ENCODE measurements around the gene IER5. TPM values are rescaled to one million over a fixed set of nuclear protein-coding genes. Genes with fewer than 3 reads are reported as not detected.
"Not testable (repeated sequence)": the region's sequence is repeated elsewhere in the genome, so short reads cannot be mapped to it uniquely, and the experiment has no call there.

Gene IER5
- total RNA-seq, 1 donor from 2014 or later: 18.5 TPM

DNA sequence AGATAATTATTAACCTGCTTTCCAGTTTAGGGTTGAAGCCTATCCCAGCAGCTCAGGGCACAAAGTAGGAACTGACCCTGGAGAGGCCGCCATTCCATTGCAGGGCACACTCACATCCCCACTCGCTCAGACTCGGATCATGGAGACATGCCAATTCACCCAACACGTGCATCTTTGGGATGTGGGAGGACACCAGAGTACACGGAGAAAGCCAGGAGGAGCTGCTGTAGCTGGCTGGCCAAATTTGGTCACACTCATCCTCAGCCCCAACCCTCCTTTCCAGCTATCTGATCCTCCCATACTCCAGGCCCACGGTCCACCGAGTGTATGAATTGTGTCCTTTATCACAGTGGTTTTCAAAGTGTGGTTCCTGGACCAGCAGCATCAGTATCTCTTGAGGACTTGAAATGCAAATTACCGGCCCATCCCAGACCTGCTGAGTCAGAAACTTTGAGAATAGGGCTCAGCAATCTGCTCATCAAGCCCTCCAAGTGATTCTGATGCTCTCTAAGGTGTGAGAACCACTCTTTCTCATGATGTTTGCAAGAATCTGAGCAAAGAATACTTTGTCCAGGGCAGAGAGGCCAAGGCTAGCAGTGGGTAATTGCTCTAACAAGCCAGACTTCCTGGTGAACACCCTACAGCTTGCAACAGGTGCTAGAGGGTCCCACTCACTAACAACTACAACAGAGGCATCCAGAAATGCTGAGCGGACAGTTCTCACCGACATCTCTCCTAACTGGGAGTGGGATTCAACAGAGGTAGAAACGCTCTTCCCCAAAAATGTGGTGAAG lies 26.3 kb downstream of the IER5 start:
- no peak for DNase-seq (ENCODE audit: low read depth in 2 of 2)

DNA sequence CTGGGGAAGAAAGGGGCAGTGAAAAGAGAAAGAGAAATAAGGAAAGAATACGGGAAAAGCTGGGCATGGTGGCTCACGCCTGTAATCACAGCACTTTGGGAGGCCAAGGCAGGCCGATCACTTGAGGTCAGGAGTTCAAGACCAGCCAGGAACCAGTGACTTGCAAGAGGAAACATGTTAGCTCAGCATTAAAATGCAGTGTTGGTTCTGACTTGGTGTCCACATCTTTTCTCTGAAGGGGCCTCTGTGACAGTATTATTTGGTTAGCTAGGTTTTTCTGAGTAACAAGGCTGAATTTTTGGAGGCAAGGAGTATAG lies 26.8 kb downstream of the IER5 start:
- no peak for DNase-seq (ENCODE audit: low read depth in 2 of 2)

DNA sequence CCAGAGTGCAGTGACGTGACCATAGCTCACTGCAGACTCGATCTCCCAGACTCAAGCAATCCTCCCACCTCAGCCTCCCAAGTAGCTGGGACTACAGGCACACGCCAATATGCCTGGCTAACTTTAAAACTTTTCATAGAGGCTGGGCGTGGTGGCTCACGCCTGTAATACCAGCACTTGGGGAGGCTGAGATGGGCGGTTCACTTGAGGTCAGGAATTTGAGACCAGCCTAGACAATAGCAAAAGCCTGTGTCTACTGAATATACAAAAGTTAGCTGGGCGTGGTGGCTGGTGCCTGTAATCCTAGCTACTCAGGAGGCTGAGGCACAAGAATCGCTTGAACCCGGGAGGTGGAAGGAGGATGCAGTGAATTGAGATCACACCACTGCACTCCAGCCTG lies 27.5 kb downstream of the IER5 start:
- not testable (repeated sequence) for DNase-seq (ENCODE audit: low read depth in 2 of 2)

DNA sequence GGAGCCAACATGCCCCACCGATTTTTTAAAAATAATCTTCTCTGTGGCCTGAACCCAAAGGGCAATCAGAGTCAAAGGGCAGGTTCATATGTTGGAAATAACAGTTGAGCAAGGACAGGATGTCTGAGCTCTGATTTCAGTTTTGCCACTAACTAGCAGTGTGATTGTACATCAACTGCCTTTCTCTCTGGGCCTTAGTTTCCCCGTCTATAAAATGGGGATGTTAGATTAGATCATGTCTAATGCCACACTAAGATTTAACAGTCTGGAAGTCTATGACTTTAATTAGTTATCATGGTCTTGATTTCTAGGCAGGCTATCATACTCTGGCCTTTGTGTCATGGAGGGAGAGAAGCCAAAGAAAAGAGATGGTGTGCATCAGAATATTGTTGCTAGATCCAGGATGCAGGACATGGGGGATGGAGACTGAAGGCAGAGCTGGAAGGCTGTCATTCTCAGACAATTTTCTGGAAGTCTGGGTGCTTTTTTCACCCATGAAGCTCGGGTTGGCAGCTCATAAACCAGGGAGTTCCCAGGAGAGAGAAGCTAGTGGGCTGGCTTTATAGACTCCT lies 28.4 kb downstream of the IER5 start:
- no peak for DNase-seq (ENCODE audit: low read depth in 2 of 2)

DNA sequence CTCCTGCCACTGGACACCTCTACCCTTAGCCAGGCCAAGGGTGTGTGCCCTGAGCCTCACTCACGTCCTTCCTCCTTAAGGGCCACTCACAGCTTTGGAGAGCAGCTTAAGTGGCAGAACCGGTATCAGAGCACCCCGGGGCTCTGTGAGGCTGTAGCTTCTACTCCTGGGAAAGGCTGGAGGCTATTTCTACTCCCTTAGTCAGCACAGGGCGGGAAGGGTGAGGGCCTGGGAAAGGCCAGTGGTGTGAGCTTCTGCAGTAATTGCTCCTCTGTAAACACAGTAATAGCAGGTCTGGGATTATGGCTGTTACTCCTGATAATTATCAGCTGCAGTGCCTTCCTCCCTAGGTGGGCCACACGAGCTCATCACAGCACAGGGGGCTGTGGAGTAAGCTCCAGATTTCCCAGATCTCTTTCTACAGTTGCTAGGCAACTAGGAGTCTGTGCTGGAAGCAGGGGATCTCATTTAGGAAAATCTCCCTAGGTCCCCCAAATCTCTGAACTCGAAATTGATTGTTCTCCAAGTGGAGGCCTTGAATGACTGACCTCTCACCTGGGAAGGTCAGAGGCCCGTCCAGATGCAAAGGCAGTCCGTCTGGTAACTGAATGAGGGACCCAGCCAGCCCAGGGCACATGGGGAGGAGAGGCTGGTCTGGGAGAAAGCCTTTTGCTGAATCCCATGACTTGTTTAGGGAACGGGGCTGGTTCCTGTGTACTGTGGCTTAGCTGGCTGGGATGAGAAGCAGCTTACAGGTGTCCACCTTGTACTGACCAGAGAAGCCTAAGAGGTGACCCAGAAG lies 29.3 kb downstream of the IER5 start:
- DNase-seq (ENCODE audit: low read depth in 2 of 2): no peak

DNA sequence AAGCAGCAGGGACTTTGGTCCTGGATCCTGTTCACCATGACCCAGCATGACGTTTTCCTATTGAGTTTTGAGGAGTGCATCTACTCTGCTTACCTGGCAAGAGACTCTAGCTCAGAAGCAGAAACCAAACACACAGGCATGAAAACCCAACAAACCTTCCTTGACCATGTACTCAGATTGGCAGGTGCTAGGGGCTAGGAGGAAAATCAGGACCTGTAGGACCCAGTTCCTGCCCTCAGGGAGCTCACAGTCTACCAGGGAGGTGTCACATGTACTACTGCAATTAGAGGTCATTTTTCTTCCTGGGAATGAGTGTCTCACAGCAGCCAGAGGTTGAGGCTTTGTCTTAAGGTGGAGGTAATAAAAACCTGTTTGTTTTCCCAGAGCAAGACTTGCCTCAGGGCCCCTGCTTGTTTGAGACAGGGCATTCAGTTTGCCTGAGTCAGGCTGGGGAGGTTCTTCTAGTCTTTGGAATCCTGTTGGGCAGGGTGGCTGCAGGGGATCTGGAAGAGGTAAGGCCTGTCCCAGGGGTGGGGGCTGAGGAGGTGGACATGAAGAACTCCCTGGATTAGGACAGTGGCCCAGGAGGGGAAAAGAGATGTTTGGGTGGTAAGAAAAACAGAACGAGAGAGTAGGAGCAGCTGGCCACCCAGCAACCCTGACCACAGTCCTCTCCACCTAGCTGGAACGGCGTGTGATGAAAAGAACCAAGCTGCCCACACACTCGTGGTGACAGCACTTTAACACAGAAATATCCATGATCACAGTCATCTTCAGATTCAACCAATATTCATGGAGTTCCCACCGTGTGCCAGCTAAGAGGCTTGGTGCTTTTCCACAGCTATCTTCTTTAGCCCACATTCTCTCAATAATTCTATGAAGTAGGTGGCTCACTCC lies 30.8 kb downstream of the IER5 start:
- DNase-seq (ENCODE audit: low read depth in 2 of 2): no peak

DNA sequence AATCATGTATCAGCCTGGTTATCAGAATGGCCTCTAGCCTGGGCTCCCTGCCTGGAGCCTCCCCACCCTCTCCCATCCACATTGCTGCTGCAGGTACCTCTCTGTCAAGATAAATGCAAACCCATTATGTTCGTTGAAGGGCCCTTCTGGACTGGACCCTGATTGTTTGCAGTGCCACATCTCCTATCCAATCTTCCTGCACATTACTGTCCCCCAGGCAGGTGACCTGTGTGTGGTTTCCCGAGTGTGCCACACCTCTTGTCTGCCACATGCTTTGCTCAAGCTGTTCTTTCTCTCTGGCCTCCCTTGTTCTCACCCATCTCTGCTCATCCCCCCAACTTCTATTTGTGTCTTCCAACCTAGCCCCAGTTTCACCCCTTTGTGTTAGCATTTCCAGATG lies 32.4 kb downstream of the IER5 start:
- DNase-seq (ENCODE audit: low read depth in 2 of 2): no peak

DNA sequence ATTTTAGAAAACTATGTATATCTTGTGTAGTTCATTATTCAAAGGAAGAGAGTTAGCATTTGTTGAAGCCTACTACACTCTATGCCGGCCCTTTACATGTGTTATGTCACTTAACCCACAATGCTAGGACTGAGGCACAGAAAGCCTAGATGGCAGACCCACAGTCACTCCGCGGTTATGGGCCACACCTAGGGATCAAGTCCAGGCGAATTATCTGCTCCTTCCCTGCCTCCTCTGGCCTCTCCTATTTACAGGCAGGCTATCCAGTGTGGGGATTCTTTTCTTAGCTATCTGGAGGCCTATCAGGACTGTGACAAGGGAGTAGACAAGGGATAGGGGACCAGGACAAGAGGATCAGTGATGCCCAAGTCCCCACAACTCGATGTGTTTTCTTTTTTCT lies 33.0 kb downstream of the IER5 start:
- no peak for DNase-seq (ENCODE audit: low read depth in 2 of 2)

DNA sequence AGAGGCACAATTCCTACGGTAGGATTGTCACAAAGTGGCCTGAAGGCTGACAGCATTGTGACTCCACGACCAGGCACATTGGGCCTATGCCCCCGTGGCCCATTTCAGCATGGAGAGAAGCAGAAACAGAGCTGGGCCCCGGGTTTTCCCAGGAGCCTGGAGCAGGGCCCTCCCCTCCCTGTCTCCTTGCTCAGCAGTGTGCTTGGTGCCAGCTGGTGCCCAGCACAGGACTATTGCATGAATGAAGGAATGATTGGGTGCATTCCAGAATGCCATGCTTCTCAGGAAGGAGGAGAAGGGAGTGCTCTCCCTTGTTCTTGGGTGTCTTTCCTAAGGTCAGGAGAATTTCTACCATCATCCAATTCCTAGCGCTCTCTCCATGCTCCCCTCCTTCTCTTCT lies 33.7 kb downstream of the IER5 start:
- DNase-seq (ENCODE audit: low read depth in 2 of 2): no peak

DNA sequence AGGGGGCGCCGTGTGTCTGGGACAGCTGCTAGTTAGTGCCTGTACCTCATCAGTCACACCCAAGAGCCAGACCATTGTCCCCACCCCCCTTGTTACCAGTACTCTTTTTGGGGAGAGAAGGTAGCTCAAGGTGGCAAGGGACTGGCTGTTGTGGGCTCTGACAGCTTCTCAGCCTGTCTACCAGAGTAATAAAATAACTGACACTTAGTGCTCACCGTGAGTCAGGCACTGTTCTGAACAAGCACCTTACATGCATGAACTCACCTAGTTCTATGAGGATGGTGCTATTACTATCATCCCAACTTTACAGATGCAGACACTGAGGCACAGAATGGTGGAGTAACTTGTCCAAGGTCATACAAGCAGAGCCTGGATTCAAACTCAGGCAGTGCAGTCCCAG lies 34.7 kb downstream of the IER5 start:
- DNase-seq (ENCODE audit: low read depth in 2 of 2): no peak

DNA sequence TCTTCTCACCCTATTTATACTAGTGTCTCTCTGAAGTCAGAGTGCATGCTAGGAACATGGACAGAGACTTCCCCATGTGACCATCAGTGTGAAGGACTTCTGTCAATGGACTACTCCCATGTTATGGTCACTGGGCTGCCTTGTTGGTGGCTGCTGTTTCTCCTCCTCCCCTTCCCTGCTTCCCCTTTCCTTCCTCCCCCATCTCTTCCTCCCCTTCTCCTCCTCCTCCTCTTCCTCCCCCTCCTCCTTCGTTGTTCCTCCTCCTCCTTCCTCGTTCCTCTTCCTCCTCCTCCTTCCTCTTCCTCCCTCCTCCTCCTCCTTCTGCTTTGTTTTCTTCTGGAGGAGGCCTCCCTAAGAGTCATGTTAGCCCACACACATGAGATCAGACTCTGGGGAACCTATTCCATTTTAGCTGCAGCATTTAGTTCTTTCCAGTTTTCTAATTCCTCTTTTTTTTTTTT lies 35.8 kb downstream of the IER5 start:
- no peak for DNase-seq (ENCODE audit: low read depth in 2 of 2)

DNA sequence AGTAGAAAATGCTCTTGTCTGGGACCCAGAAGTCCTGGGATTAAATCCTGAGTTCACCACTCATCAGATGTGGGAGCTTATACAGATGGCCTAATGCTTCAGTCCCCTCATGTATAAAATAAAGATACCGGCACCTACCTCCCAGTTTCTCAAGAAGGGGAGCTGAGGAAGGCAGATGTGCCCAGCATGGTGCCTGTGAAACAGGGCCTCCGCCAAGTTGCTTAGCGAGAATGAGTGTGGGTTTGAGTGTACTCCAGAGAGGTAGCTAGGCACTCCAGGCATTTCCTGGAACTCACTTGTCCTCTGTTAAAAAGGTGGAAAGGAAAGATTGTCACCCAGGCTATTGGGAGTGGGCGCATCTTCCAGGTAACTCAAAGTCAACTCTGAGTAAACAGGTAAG lies 37.8 kb downstream of the IER5 start:
- DNase-seq (ENCODE audit: low read depth in 2 of 2): no peak

DNA sequence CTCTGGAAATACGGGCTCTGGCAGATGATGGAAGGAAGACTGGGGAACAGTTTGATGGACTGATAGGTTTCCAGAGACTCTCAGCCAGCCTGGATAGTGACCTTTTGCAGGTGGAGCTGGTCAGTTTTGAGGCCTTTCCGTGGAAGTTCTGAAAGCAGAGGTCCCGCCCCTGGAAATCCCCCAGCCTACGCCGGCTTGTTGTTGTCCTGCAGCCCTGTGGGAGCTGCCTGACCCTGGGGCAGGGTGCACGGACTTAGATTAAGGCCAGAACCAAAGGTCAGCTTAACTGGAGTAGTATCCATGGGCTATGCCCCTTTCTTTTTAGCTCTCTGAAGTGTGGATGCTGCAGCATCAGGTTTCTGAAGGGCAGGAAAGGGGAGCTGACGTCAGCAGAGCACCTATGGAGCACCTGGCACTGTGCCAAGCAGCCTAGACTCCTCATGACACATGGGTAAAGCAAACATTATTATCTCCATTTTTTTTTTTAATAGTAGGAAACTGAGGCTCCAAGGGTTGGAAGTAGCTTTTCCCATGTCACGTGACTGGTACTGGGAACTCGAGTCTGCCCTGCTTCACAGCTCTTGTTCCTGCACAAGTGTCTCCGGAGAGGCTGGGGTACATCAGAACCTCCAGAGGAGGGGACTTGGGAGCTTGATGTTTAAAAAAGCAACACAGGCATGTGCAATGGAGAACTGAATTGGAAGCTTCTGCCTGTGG lies 38.5 kb downstream of the IER5 start:
- DNase-seq (ENCODE audit: low read depth in 2 of 2): peak; percentile 57 to 64

DNA sequence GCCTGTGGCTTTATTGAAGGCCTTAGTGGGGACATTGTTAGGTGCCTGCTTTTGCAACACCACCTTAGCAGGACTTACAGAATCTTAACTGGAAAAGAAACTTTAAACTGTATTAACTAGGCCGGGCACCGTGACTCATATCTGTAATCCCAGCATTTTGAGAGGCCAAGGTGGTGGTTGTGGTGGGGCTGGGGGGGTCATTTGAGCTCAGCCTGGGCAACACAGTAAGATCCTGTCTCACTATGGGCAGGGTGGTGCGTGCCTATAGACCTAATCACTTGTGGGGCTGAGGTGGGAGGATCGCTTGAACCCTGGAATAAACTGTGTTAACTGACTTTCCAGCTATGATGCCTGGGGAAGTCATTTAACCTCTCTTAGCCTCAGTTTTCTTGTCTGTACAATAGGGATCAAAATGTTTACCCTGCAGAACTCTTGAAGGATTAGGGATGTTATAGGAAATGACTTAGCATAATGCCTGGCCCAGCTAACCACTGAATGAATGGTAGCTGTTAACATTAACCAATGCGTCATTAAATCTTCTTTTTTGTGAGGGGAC lies 39.5 kb downstream of the IER5 start:
- DNase-seq (ENCODE audit: low read depth in 2 of 2): no peak

DNA sequence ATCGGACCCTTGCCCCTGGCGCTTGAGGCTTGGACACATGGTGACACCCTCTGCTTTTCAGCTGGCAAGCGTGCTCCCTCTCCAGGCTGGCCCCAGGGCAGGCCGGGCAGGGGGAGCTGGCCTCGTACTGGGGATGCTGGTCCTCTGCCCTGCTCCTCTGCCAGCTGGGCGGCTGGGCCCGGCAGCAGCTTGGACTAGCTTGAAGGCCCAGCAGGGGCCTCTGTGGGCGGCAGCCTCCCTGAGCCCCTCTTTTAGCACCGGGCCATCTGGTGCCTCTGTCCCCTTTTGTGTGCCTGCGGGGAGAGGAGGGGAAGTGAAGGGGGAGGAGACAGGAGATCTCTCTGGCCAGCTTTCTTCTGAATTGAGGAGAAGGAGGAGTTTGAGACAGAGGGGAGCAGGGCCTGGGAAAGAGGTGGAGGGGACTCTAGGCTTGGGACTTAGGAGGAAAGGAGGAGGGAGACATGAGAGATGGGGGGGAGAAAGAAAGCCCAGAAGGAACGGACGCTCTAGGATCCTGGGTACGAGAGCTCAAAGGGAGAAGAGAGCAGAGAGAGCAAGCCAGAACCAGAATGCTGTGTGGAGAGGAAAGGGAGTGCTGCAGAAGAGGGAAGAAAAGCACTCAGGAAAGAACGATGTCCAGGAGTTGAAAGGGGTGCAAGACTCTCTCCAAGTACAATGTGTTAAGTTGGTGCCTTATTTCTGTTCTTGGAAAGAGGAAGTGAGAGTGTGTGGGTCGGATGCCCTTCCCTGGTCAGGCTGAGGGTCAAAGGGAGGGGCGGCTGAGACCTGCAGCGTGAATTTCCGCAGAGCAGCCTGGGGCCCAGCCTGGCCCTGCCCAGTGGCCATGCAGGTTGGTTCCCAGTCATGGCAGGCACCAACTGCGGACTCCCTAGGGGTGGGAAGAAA lies 40.3 kb downstream of the IER5 start:
- DNase-seq (ENCODE audit: low read depth in 2 of 2): no peak

DNA sequence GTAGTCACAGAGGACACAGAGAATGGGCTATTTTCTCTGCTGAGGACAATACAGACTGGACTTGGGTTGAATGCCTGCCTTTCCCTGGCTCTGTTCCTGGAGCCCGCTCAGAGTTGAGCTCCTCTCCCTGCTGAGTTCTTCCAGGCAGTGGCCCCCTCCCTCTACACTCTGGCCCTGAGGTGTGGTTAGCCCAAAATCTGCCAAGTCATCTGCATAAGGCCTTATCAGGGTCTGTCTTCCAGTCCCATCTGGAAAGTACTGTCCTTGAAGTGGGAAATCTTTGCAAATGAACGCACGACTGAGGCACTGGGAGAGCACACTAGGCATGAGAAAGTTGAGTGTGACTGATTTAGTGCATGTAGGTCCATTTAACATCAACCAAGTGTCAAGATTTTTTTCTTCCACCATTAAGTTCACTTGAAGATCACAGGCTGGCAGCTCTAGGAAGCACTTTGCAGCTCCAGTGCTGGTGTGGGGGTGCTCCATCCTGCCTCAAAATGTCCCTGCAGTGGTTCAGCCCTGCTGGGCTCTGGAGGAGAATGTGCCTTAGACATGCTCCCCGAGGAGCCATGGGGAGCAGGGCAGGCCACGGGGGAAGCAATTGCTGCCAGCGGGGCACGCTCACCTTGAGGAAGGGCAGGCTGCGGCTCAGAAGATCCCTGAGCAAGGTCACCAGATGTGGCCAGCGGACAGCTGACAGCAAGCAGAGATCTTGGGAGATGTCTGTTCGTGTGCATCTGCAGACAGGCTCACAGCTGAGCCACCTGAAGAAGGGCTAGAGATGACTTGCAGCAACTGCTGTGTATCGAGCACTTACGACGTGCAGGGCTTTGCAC lies 41.5 kb downstream of the IER5 start:
- no peak for DNase-seq (ENCODE audit: low read depth in 2 of 2)

DNA sequence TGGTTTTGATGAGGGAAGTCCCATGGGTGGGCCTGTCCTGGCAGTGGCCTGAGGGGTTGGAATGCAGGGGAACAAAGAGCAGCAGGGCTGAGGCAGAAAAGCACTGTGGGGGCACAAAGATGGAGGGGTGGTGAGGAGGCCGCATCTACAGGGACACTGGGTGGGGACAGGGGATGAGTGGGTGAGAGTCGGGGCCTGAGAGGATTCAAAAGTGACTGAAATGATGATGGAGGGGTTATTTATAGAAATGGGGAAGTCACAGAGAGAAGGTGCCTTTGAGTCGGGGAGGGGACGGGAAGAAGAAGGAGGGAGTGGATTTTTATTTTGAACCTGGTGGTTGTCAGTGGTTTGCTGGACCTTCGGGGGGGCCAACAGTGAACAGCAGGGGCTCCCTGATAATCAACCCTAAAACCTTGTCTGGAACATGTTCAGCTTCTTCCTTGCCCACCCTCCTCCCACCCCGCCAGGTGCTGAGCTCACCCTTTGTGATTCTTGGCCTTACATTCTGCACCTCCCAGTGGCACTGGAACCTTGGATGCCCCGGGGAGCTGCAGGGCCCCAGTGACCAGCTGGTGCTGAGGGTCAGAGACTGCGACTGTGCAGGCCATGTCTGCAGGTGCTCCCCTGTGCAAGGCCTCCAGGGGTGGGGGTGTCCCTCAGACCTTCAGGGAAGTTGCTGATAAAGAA lies 42.9 kb downstream of the IER5 start:
- DNase-seq (ENCODE audit: low read depth in 2 of 2): no peak

DNA sequence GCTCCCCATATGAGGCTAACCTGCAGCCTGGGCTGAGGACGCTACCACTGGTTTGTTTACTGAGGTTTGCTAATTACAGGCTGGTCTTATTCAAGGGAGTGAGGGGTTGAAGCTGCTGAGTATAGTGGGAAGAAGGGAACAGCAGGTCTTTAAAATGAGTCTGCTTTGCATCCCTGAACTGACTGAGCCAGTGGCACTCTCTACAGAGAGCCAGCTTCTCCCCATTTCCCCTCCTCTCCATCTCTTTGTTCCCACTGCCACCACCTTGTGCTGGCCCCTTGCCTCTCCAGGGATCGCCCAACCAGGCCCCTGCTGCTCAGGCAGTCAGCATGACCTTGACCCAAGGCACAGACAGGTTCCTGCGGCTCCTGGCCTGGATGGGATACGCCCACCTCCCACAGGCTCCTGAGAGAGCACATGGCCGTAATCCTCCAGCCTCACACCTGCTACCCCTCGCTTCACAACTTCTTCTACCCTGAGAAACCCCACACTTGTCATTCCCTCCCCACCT lies 45.0 kb downstream of the IER5 start:
- DNase-seq (ENCODE audit: low read depth in 2 of 2): no peak

All from dermis microvascular lymphatic vessel endothelial cell (primary cell).